Motor neuron (in vitro differentiated cells): ENCODE data around the gene TPT1. TPM values are rescaled to one million over a fixed set of nuclear protein-coding genes. Genes with fewer than 3 reads are reported as not detected.

Source experiments
- ATAC-seq, 8 experiments: fragments of 200-7000 bp; cut with Tn5 transposase; replicated peaks in 6 of 8; 2 replicates each; pipeline ENCODE4 v1.8.0; 2021; ENCODE audit warnings: mild to moderate bottlenecking in 8 of 8, moderate library complexity in 8 of 8
- H3K27ac ChIP-seq, 2 donors: fragments of 250-450 bp; sonication (Bioruptor Pico); 2 replicates each; pipeline ENCODE4 v1.9.0; 2021; ENCODE audit warnings: antibody characterized with exemption in 2 of 2, mild to moderate bottlenecking in 2 of 2, moderate library complexity in 1 of 2
- H3K4me1 ChIP-seq, 2 donors: fragments of 250-450 bp; sonication (Bioruptor Pico); replicated peaks in 1 of 2; 2 replicates each; pipeline ENCODE4 v1.6.1; 2021; ENCODE audit warnings: antibody characterized with exemption in 2 of 2, mild to moderate bottlenecking in 2 of 2, moderate library complexity in 1 of 2
- H3K4me3 ChIP-seq, 5 donors: fragments of 250-450 bp; sonication (Bioruptor Pico); 2 replicates each; pipeline ENCODE4 v1.9.0; 2021; ENCODE audit warnings: antibody characterized with exemption in 5 of 5, mild to moderate bottlenecking in 5 of 5, moderate library complexity in 4 of 5
- WGBS, 10 experiments: fragments of 450-650 bp; shearing (Covaris generic); methylation state at CpG; one replicate each; pipeline ENCODE4 v1.0.0; 2022; 5-methylcytosine and 5-hydroxymethylcytosine counted together
- in situ Hi-C, 9 experiments: fragments of 400-800 bp; cut with MboI; loops; one replicate each; pipeline ENCODE4 v1.15.0; 2021; ENCODE audit warnings: low sequenced_read_pairs in 9 of 9, low pct_unique_long_range_greater_than_20kb in 2 of 9; ENCODE audit not compliant: unreplicated experiment in 9 of 9
- total RNA-seq, 8 experiments: library from RNA; unstranded; fragments of 300-600 nt; gene quantifications; 2 replicates each; pipeline versions ENCODE4 v1.2.3 to v1.2.4, GENCODE V29; 2022

Gene TPT1
- total RNA-seq, 8 experiments from 2014 or later: 2,187 to 4,186 (median 2,817) TPM

GRCh38 chr13:45327253-45327955 lies 13.6 kb downstream of the TPT1 start:
- in situ Hi-C loops: no loop called here
- ATAC-seq: no peak
- Histone ChIP-seq H3K4me1 (no peaks in the 10 kb centered on the region), H3K27ac (no peak overlapping the region), H3K4me3 (no peak overlapping the region)
- WGBS, 10 experiments: 88 to 100% (median 97%) methylated on average over 2 to 7 of the region's 9 CpGs; no CpG with 5 or more reads in 1 of the 10 experiments

GRCh38 chr13:45325806-45326205 lies 15.2 kb downstream of the TPT1 start:
- Histone ChIP-seq H3K4me1 (no peaks in the 10 kb centered on the region), H3K27ac (no peak overlapping the region), H3K4me3 (no peak overlapping the region)
- in situ Hi-C loops: no loop called here
- peak in 7 of 8 experiments; percentile 71 to 98 (median 93) for ATAC-seq
- WGBS, 10 experiments: 10 to 100% (median 56%) methylated on average over 1 to 3 of the region's 4 CpGs; no CpG with 5 or more reads in 4 of the 10 experiments

GRCh38 chr13:45320876-45321629 lies 19.9 kb downstream of the TPT1 start:
- H3K4me1 ChIP-seq: peaks cover 0 to 5% of the 10 kb centered on the region in 2 donors
- no peak overlapping the region for H3K4me3 ChIP-seq
- in situ Hi-C loops: loop anchor here in 5 of 9 experiments (25.0 kb wide), 2 partner anchors 259 to 284 kb away; no protein-coding TSS in a partner anchor
- WGBS, 10 experiments: 11 to 100% (median 74%) methylated on average over 1 to 4 of the region's 4 CpGs; no CpG with 5 or more reads in 2 of the 10 experiments
- H3K27ac ChIP-seq: no peak overlapping the region
- ATAC-seq: peak in 3 of 8 experiments; percentile 18 to 62 (median 59)

GRCh38 chr13:45316996-45317395 lies 24.0 kb downstream of the TPT1 start:
- no peak for ATAC-seq
- 61 to 100% (median 82%) methylated on average over 1 to 4 of the region's 5 CpGs; no CpG with 5 or more reads in 1 of the 10 experiments for WGBS, 10 experiments
- H3K27ac ChIP-seq: no peak overlapping the region
- peaks cover 0 to 5% of the 10 kb centered on the region in 2 donors for H3K4me1 ChIP-seq
- in situ Hi-C loops: loop anchor here in 5 of 9 experiments (25.0 kb wide), 2 partner anchors 255 to 280 kb away; no protein-coding TSS in a partner anchor
- H3K4me3 ChIP-seq: no peak overlapping the region

GRCh38 chr13:45316338-45316737 lies 24.6 kb downstream of the TPT1 start:
- in situ Hi-C loops: loop anchor here in 5 of 9 experiments (25.0 kb wide), 2 partner anchors 254 to 279 kb away; no protein-coding TSS in a partner anchor
- 15 to 75% (median 49%) methylated on average over 2 to 4 of the region's 6 CpGs; no CpG with 5 or more reads in 2 of the 10 experiments for WGBS, 10 experiments
- H3K4me1 ChIP-seq: peaks cover 0 to 5% of the 10 kb centered on the region in 2 donors
- no peak overlapping the region for H3K4me3 ChIP-seq
- H3K27ac ChIP-seq: no peak overlapping the region
- ATAC-seq: no peak

- ATAC-seq: no peak
- Histone ChIP-seq H3K4me3 (no peak overlapping the region), H3K4me1 (peaks cover 3 to 8% of the 10 kb centered on the region in 2 donors), H3K27ac (no peak overlapping the region)
- 73 to 100% (median 88%) methylated on average over 1 to 8 of the region's 11 CpGs; no CpG with 5 or more reads in 2 of the 10 experiments for WGBS, 10 experiments
- in situ Hi-C loops: loop anchor here in 5 of 9 experiments (25.0 kb wide), 2 partner anchors 253 to 278 kb away; no protein-coding TSS in a partner anchor
Observed at GRCh38 chr13:45315520-45316167, 25.3 kb downstream of the TPT1 start.

- Histone ChIP-seq H3K4me1 (peaks cover 4 to 8% of the 10 kb centered on the region in 2 donors), H3K4me3 (no peak overlapping the region), H3K27ac (no peak overlapping the region)
- ATAC-seq: no peak
- WGBS, 10 experiments: 94 to 100% methylated on average over 2 to 3 of the region's 10 CpGs; no CpG with 5 or more reads in 8 of the 10 experiments
- in situ Hi-C loops: loop anchor here in 5 of 9 experiments (25.0 kb wide), 2 partner anchors 253 to 278 kb away; no protein-coding TSS in a partner anchor
Observed at GRCh38 chr13:45314822-45315221, 26.2 kb downstream of the TPT1 start.

- 0 to 44% (median 19%) methylated on average over 1 to 14 of the region's 15 CpGs; no CpG with 5 or more reads in 1 of the 10 experiments for WGBS, 10 experiments
- no peak overlapping the region for H3K27ac ChIP-seq
- no peak for ATAC-seq
- peaks cover 4 to 5% of the 10 kb centered on the region in 2 donors for H3K4me1 ChIP-seq
- H3K4me3 ChIP-seq: peak overlapping the region in 3 of 5 donors; percentile 27 to 30 (median 28)
- in situ Hi-C loops: loop anchor here in 5 of 9 experiments (25.0 kb wide), 2 partner anchors 248 to 273 kb away; no protein-coding TSS in a partner anchor
Observed at GRCh38 chr13:45310341-45311131, 30.4 kb downstream of the TPT1 start.

GRCh38 chr13:45306966-45307365 lies 34.0 kb downstream of the TPT1 start:
- Histone ChIP-seq H3K4me3 (no peak overlapping the region), H3K4me1 (peaks cover 9% of the 10 kb centered on the region in 2 donors), H3K27ac (no peak overlapping the region)
- in situ Hi-C loops: loop anchor here (10.0 to 25.0 kb wide), 3 partner anchors 245 to 270 kb away; no protein-coding TSS in a partner anchor
- no peak for ATAC-seq

- Histone ChIP-seq H3K4me3 (no peak overlapping the region), H3K27ac (no peak overlapping the region), H3K4me1 (peaks cover 6 to 7% of the 10 kb centered on the region in 2 donors)
- WGBS, 10 experiments: 33 to 100% (median 63%) methylated on average over 1 to 5 of the region's 5 CpGs; no CpG with 5 or more reads in 4 of the 10 experiments
- ATAC-seq: peak in 3 of 8 experiments; percentile 32 to 67 (median 49)
- in situ Hi-C loops: loop anchor here (10.0 to 25.0 kb wide), 3 partner anchors 243 to 268 kb away; no protein-coding TSS in a partner anchor
Observed at GRCh38 chr13:45305079-45305478, 35.9 kb downstream of the TPT1 start.

GRCh38 chr13:45303866-45304265 lies 37.1 kb downstream of the TPT1 start:
- no peak overlapping the region for H3K27ac ChIP-seq
- in situ Hi-C loops: loop anchor here (10.0 to 25.0 kb wide), 3 partner anchors 242 to 267 kb away; no protein-coding TSS in a partner anchor
- no peak for ATAC-seq
- 80 to 95% (median 90%) methylated on average over 1 to 5 of the region's 5 CpGs; no CpG with 5 or more reads in 5 of the 10 experiments for WGBS, 10 experiments
- H3K4me3 ChIP-seq: no peak overlapping the region
- peaks cover 4 to 6% of the 10 kb centered on the region in 2 donors for H3K4me1 ChIP-seq
